HL-60 (cell line): Measurements from ENCODE around the gene BSN.

Experiments
- DNase-seq, 2 experiments: peaks; one replicate each; pipeline ENCODE4 v3.0.0-alpha.2; 2010 to 2020; ENCODE audit warnings: low read depth in 1 of 2, low spot score in 1 of 2
- H3K27ac ChIP-seq: fragments of 250-450 bp; sonication (Bioruptor Pico); replicated peaks from 2 replicates; pipeline ENCODE4 v1.5.1; 2020; ENCODE audit warnings: mild to moderate bottlenecking, moderate library complexity
- H3K27me3 ChIP-seq: fragments of 250-450 bp; sonication (Bioruptor Pico); 2 replicates; pipeline ENCODE4 v1.5.1; 2021; ENCODE audit warnings: mild to moderate bottlenecking, moderate library complexity; ENCODE audit not compliant: insufficient read depth, poor library complexity, severe bottlenecking
- H3K4me3 ChIP-seq: replicated peaks from 2 replicates; pipeline ENCODE4 v1.5.1; 2011; ENCODE audit warnings: mild to moderate bottlenecking, control low read depth, low read length; ENCODE audit not compliant: insufficient read depth
- GABPA ChIP-seq: IDR thresholded peaks from 2 replicates; pipeline ENCODE4 v1.6.1; 2012; ENCODE audit warnings: low read depth
- POLR2AphosphoS5 ChIP-seq: IDR thresholded peaks from 2 replicates; pipeline ENCODE4 v1.6.1; 2012; ENCODE audit warnings: low read depth
- SPI1 ChIP-seq: IDR thresholded peaks from 2 replicates; pipeline ENCODE4 v1.6.1; 2012; ENCODE audit warnings: low read depth, mild to moderate bottlenecking, borderline replicate concordance
- TF ChIP-seq, protein P1 (sequence below): IDR thresholded peaks from one replicate; pipeline ENCODE4 v1.5.1; 2011; ENCODE audit warnings: low read length, control low read depth, inconsistent platforms; ENCODE audit not compliant: insufficient read depth
- TF ChIP-seq, protein P2 (sequence below): IDR thresholded peaks from 2 replicates; pipeline ENCODE4 v1.6.1; 2012; ENCODE audit warnings: low read depth; ENCODE audit not compliant: insufficient replicate concordance

The BSN gene

DNA sequence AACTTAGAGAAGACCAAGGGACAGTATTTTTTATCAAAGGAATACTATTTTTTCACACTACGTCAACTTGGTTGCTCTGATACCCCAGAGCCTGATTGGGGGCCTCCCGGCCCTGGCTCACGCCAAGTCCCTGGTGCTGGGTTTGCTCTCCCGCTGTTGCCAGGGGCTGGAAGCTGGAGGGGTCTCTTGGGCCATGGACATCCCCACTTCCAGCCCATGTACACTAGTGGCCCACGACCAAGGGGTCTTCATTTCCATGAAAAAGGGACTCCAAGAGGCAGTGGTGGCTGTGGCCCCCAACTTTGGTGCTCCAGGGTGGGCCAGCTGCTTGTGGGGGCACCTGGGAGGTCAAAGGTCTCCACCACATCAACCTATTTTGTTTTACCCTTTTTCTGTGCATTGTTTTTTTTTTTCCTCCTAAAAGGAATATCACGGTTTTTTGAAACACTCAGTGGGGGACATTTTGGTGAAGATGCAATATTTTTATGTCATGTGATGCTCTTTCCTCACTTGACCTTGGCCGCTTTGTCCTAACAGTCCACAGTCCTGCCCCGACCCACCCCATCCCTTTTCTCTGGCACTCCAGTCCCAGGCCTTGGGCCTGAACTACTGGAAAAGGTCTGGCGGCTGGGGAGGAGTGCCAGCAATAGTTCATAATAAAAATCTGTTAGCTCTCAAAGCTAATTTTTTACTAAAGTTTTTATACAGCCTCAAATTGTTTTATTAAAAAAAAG is 20.3 kb upstream of the BSN start:
- DNase-seq = no peak
- no peaks in the 10 kb centered on the region for H3K27me3 ChIP-seq
- no peak overlapping the region for H3K27ac ChIP-seq
- H3K4me3 ChIP-seq = no peak overlapping the region
- TF ChIP-seq GABPA (no peak), SPI1 (no peak), POLR2AphosphoS5 (no peak)
- TF ChIP-seq, protein P1, sequence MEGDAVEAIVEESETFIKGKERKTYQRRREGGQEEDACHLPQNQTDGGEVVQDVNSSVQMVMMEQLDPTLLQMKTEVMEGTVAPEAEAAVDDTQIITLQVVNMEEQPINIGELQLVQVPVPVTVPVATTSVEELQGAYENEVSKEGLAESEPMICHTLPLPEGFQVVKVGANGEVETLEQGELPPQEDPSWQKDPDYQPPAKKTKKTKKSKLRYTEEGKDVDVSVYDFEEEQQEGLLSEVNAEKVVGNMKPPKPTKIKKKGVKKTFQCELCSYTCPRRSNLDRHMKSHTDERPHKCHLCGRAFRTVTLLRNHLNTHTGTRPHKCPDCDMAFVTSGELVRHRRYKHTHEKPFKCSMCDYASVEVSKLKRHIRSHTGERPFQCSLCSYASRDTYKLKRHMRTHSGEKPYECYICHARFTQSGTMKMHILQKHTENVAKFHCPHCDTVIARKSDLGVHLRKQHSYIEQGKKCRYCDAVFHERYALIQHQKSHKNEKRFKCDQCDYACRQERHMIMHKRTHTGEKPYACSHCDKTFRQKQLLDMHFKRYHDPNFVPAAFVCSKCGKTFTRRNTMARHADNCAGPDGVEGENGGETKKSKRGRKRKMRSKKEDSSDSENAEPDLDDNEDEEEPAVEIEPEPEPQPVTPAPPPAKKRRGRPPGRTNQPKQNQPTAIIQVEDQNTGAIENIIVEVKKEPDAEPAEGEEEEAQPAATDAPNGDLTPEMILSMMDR = no peak
- TF ChIP-seq, protein P2, sequence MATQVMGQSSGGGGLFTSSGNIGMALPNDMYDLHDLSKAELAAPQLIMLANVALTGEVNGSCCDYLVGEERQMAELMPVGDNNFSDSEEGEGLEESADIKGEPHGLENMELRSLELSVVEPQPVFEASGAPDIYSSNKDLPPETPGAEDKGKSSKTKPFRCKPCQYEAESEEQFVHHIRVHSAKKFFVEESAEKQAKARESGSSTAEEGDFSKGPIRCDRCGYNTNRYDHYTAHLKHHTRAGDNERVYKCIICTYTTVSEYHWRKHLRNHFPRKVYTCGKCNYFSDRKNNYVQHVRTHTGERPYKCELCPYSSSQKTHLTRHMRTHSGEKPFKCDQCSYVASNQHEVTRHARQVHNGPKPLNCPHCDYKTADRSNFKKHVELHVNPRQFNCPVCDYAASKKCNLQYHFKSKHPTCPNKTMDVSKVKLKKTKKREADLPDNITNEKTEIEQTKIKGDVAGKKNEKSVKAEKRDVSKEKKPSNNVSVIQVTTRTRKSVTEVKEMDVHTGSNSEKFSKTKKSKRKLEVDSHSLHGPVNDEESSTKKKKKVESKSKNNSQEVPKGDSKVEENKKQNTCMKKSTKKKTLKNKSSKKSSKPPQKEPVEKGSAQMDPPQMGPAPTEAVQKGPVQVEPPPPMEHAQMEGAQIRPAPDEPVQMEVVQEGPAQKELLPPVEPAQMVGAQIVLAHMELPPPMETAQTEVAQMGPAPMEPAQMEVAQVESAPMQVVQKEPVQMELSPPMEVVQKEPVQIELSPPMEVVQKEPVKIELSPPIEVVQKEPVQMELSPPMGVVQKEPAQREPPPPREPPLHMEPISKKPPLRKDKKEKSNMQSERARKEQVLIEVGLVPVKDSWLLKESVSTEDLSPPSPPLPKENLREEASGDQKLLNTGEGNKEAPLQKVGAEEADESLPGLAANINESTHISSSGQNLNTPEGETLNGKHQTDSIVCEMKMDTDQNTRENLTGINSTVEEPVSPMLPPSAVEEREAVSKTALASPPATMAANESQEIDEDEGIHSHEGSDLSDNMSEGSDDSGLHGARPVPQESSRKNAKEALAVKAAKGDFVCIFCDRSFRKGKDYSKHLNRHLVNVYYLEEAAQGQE = no peak

DNA sequence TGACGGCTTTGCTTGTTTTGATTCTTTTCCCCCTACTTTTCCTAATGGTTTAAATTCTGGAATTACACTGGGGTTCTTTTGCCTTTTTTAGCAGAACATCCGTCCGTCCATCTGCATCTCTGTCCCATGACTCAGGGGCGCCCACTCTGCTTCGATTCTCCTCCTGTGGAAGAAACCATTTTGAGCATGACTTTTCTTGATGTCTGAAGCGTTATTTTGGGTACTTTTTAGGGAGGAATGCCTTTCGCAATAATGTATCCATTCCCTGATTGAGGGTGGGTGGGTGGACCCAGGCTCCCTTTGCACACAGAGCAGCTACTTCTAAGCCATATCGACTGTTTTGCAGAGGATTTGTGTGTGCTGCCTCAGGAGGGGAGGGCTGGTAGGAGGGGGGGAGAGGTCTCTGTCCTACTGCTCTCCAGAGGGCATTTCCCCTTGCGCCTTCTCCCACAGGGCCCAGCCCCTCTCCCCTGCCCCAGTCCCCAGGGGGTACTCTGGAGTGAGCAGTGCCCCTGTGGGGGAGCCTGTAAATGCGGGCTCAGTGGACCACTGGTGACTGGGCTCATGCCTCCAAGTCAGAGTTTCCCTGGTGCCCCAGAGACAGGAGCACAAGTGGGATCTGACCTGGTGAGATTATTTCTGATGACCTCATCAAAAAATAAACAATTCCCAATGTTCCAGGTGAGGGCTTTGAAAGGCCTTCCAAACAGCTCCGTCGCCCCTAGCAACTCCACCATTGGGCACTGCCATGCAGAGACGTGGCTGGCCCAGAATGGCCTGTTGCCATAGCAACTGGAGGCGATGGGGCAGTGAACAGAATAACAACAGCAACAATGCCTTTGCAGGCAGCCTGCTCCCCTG is 19.5 kb upstream of the BSN start:
- Histone ChIP-seq H3K27ac (no peak overlapping the region), H3K4me3 (no peak overlapping the region), H3K27me3 (no peaks in the 10 kb centered on the region)
- no peak for DNase-seq
- TF ChIP-seq, protein P2 = no peak
- no peak for TF ChIP-seq POLR2AphosphoS5
- TF ChIP-seq SPI1 = no peak
- no peak for TF ChIP-seq GABPA

DNA sequence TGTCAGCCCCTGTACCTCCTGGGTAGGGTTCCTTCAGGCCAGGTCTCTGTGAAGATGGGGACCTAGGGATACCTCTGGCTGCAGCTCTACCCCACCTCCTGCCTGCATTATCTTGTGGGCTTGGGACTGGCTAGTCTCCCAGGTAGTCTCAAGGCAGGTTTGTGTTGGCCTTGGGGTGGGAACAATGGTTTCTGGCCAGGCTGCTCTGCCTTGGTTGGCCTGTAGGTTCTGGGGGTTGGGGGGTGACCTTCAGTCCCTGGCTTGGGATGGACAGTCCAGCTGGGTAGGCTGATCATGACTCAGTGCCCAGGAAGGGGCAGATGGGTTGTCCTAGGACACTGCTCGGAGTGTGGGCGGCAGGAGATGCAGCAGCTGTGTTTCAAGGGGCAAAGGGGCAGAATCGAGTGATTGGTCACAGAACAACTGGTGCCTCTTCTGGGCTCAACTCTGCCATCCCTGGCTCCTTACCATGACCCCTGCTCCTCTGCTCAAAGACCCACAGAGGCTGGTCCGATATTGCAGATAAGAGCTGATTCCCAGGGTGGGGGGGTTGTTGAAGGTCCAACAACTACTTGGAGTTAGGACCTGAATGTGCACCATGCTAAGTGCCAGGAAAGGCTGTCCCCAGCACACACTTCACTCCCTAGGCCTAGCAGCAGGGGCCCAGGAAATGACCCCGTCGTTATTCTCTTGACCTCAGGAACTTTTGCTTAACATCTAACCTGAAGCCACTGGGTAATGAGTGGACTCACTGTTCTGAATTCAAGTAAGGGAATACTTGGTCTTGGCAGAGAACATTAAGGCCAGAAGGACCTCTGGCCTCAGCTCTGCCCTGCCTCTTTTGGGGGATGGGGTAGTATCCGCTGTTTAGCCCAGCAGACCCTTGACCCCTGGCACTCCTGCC is 18.1 kb upstream of the BSN start:
- Histone ChIP-seq H3K27me3 (no peaks in the 10 kb centered on the region), H3K27ac (no peak overlapping the region), H3K4me3 (no peak overlapping the region)
- TF ChIP-seq POLR2AphosphoS5 (no peak), SPI1 (no peak), GABPA (no peak)
- TF ChIP-seq, protein P1 = no peak
- TF ChIP-seq, protein P2 = no peak
- no peak for DNase-seq
